Mucosa of descending colon (tissue), 3 donors: Measurements from ENCODE around the gene TOB1. TPM values are rescaled to one million over a fixed set of nuclear protein-coding genes. Genes with fewer than 3 reads are reported as not detected.
A peak's percentile ranks its signal among the peaks of the same experiment; 100 is the strongest.

Source experiments
- ATAC-seq: fragments of 200-7000 bp; cut with Tn5 transposase; one replicate; pipeline ENCODE4 v1.9.1; 2020; ENCODE audit warnings: mild to moderate bottlenecking, moderate library complexity
- DNase-seq, 3 donors: peaks; one replicate each; pipeline ENCODE4 v3.0.0-alpha.2; 2020
- H3K36me3 ChIP-seq: fragments of 200-600 bp; one replicate; pipeline ENCODE4 v1.8.0; 2021; ENCODE audit warnings: low read depth, mild to moderate bottlenecking
- H3K4me1 ChIP-seq: fragments of 200-600 bp; one replicate; pipeline ENCODE4 v1.8.0; 2021; ENCODE audit warnings: low read depth, mild to moderate bottlenecking
- H3K4me3 ChIP-seq: fragments of 200-600 bp; one replicate; pipeline ENCODE4 v1.8.0; 2021; ENCODE audit warnings: mild to moderate bottlenecking
- H3K9me3 ChIP-seq: fragments of 200-600 bp; one replicate; pipeline ENCODE4 v1.8.0; 2021; ENCODE audit warnings: mild to moderate bottlenecking
- CTCF ChIP-seq: fragments of 200-600 bp; IDR thresholded peaks from one replicate; pipeline ENCODE4 v1.8.0; 2022; ENCODE audit warnings: antibody characterized with exemption, mild to moderate bottlenecking
- intact Hi-C, 2 donors: fragments of 100-400 bp; cut with DNase I in 1 of 2; cut with micrococcal nuclease in 1 of 2; formaldehyde crosslinking; loops; one replicate each; pipeline versions ENCODE4 v1.11.0 to v1.11.1; 2022; cut with DNase I, micrococcal nuclease
- total RNA-seq, 3 donors: library from RNA; stranded (reverse); fragmentation: NEBNext Ultra II Directional in 2 of 3; extraction: Animal tissue kit (Norgen Biotek cat#: 25700) in 2 of 3; gene quantifications; one replicate each; pipeline versions ENCODE4 v1.2.1 to v1.2.4, GENCODE V29; 2021 to 2023
- donor health status: DM: no; HTN: no; CAD: no; lungs with moderate emphysema.
- donor health status: DM: no; HTN: no; CAD: no.
- donor health status: DM: no; HTN: yes; CAD: no.

The TOB1 gene
- total RNA-seq, 3 donors from 2014 or later: 120 to 156 (median 128) TPM

GRCh38 chr17:50904518-50905459, 38.6 kb upstream of the TOB1 start:
- Histone ChIP-seq H3K4me3 (no peak overlapping the region), H3K9me3 (no peaks in the 10 kb centered on the region), H3K36me3 (no peaks in the 10 kb centered on the region), H3K4me1 (peaks cover 30% of the 10 kb centered on the region)
- TF ChIP-seq CTCF: no peak
- peak; percentile 54 to 65 (median 61) for DNase-seq
- intact Hi-C loops: no loop called here
- peak; percentile 68 for ATAC-seq

GRCh38 chr17:50903604-50904517, 37.7 kb upstream of the TOB1 start:
- DNase-seq: no peak
- Histone ChIP-seq H3K9me3 (no peaks in the 10 kb centered on the region), H3K4me3 (no peak overlapping the region), H3K4me1 (peaks cover 30% of the 10 kb centered on the region), H3K36me3 (no peaks in the 10 kb centered on the region)
- TF ChIP-seq CTCF: no peak
- ATAC-seq: peak; percentile 52
- intact Hi-C loops: no loop called here

- ATAC-seq: no peak
- TF ChIP-seq CTCF: no peak
- H3K9me3 ChIP-seq: no peaks in the 10 kb centered on the region
- H3K4me3 ChIP-seq: no peak overlapping the region
- DNase-seq: peak in 1 of 3 donors; percentile 20
- peaks cover 30% of the 10 kb centered on the region for H3K4me1 ChIP-seq
- no peaks in the 10 kb centered on the region for H3K36me3 ChIP-seq
- intact Hi-C loops: no loop called here
These were observed 36.5 kb upstream of the TOB1 start for GRCh38 chr17:50902372-50903353.

- H3K9me3 ChIP-seq: no peaks in the 10 kb centered on the region
- intact Hi-C loops: no loop called here
- ATAC-seq (no peak), DNase-seq (no peak)
- H3K4me1 ChIP-seq: peaks cover 25% of the 10 kb centered on the region
- H3K4me3 ChIP-seq: no peak overlapping the region
- no peaks in the 10 kb centered on the region for H3K36me3 ChIP-seq
- TF ChIP-seq CTCF: no peak
These were observed 34.3 kb upstream of the TOB1 start for GRCh38 chr17:50900383-50900892.
